ENCODE data around the gene RBMS1. TPM values are rescaled to one million over a fixed set of nuclear protein-coding genes. Genes with fewer than 3 reads are reported as not detected.

The RBMS1 gene
- total and polyA plus RNA-seq, 2 of the 4 experiments (the other 2 are of a cell fraction), result 43.5 to 64.9 TPM

GRCh38 chr2:160299540-160299939 lies 194.1 kb downstream of the RBMS1 start:
- Histone ChIP-seq H3K9me3 (ENCODE audit: control insufficient read depth, insufficient read depth, low read length) (no peaks in the 10 kb centered on the region), H4K5ac (ENCODE audit: low read depth, low read length) (no peak overlapping the region), H3K36me3 (ENCODE audit: control insufficient read depth, insufficient read depth, low read length) (peaks cover 43% of the 10 kb centered on the region), H3K14ac (replicated peaks; ENCODE audit: low read depth, low read length) (peak overlapping the region; percentile 54), H3K18ac (ENCODE audit: low read depth, low read length) (peak overlapping the region; percentile 53; the same call in 1 of the 2 replicates), H3K4ac (ENCODE audit: low read depth, low read length) (peak overlapping the region; percentile 65), H2BK15ac (ENCODE audit: low read depth, low read length) (no peak overlapping the region), H3K27me3 (ENCODE audit: control insufficient read depth, insufficient read depth, low read length) (no peaks in the 10 kb centered on the region), H2BK5ac (ENCODE audit: low read depth, low read length, poor library complexity, severe bottlenecking) (peak overlapping the region; percentile 64), H4K8ac (ENCODE audit: low read depth in 2 of 2, low read length in 2 of 2) (peak overlapping the region; percentile 29 to 71; a peak in 2 of 4 replicates), H2BK20ac (ENCODE audit: low read depth, low read length) (peak overlapping the region; percentile 81; the same call in 1 of the 2 replicates), H3K9me1 (ENCODE audit: insufficient read depth, low read length) (peaks cover 20% of the 10 kb centered on the region), H3K4me1 (ENCODE audit: control insufficient read depth, insufficient read depth, low read length) (peaks cover 24% of the 10 kb centered on the region), H4K91ac (ENCODE audit: insufficient read depth, low read depth, low read length) (0 out of 2 replicates have a peak overlapping the region, but pooled peaks have one; percentile 37), H2AK5ac (ENCODE audit: low read depth, low read length) (peak overlapping the region; percentile 79; the same call in 1 of the 2 replicates), H4K20me1 (ENCODE audit: insufficient read depth, low read length) (peaks cover 2% of the 10 kb centered on the region; the same call in 1 of the 2 replicates), H2AFZ (replicated peaks; ENCODE audit: low read length, poor library complexity) (peak overlapping the region; percentile 35), H3K9ac (ENCODE audit: low read depth, low read length) (no peak overlapping the region), H3K27ac (ENCODE audit: insufficient read depth, low read length) (peak overlapping the region; percentile 62), H3K23ac (ENCODE audit: low read depth, low read length) (peak overlapping the region; percentile 18; the same call in 1 of the 2 replicates), H2AK9ac (replicated peaks; ENCODE audit: low read depth, low read length, poor library complexity) (peak overlapping the region; percentile 29), H3K79me1 (ENCODE audit: low read depth in 1 of 2, low read length in 2 of 2) (peaks cover 53 to 77% of the 10 kb centered on the region in 2 experiments), H3K4me2 (ENCODE audit: low read depth, low read length) (peak overlapping the region; percentile 35; the same call in 1 of the 2 replicates), H3K4me3 (ENCODE audit: insufficient read depth, low read depth, low read length) (no peak overlapping the region), H2BK120ac (ENCODE audit: low read depth, low read length) (peak overlapping the region; percentile 50), H3K56ac (ENCODE audit: extremely low read depth, insufficient read depth, low read length) (no peak overlapping the region)
- in situ Hi-C loops (cut with MboI; ENCODE audit: low sequenced_read_pairs), result no loop called here
- POLR2A ChIA-PET (ENCODE audit: unreplicated experiment), result no interaction called here
- TF ChIP-seq POLR2A (IDR thresholded peaks at IDR 0.05; ENCODE audit: low read depth, low read length) (0 out of 2 replicates have a peak, but pooled peaks have one; percentile 6), FOS (IDR thresholded peaks at IDR 0.05; ENCODE audit: low read depth, low read length) (no peak)
- intact Hi-C loops (cut with micrococcal nuclease), result no loop called here
- no TSS peak for BruUV-seq (replicated peaks)
- DNase-seq (peak; percentile 73), ATAC-seq (ENCODE audit: low read depth) (0 out of 2 replicates have a peak, but pooled peaks have one; percentile 15)
- CTCF ChIA-PET, result interaction anchor here (0.7 kb wide), 1 partner anchor 130 kb away, joined by 3 read pairs; no protein-coding TSS in a partner anchor
- 50% methylated on average over 2 of the region's 3 CpGs; no CpG with 5 or more reads in 1 of the 2 experiments for WGBS, 2 experiments (ENCODE audit: extremely low coverage in 2 of 2, insufficient read length in 1 of 2)
- dilution Hi-C loops (cut with HindIII; ENCODE audit: low sequenced_read_pairs, unreplicated experiment), result no loop called here

Measured in IMR-90 (cell line).